Neural progenitor cell (in vitro differentiated cells): ENCODE results near the gene TMEM256. TPM values are rescaled to one million over a fixed set of nuclear protein-coding genes. Genes with fewer than 3 reads are reported as not detected.
"Not testable (repeated sequence)": the region's sequence is repeated elsewhere in the genome, so short reads cannot be mapped to it uniquely, and the experiment has no call there.

Experiments
- DNase-seq: peaks from one replicate; pipeline ENCODE4 v3.0.0-alpha.2; 2016; ENCODE audit warnings: low spot score
- H2AFZ ChIP-seq: fragments of 200-600 bp; sonication (generic); replicated peaks from 2 replicates; pipeline ENCODE4 v1.6.1; 2016; ENCODE audit warnings: antibody characterized with exemption
- H3F3A ChIP-seq: fragments of 200-600 bp; sonication (generic); 2 replicates; pipeline ENCODE4 v1.6.1; 2016; ENCODE audit warnings: antibody characterized with exemption, low read depth
- H3K27ac ChIP-seq: fragments of 200-600 bp; sonication (generic); 2 replicates; pipeline ENCODE4 v1.5.1; 2016; ENCODE audit warnings: mild to moderate bottlenecking
- H3K27me3 ChIP-seq: fragments of 200-600 bp; sonication (generic); 2 replicates; pipeline ENCODE4 v1.6.1; 2016; ENCODE audit warnings: mild to moderate bottlenecking, moderate library complexity
- H3K36me3 ChIP-seq: fragments of 200-600 bp; sonication (generic); 2 replicates; pipeline ENCODE4 v1.5.1; 2016
- H3K4me1 ChIP-seq: fragments of 200-600 bp; sonication (generic); 2 replicates; pipeline ENCODE4 v1.6.1; 2016; ENCODE audit warnings: mixed run types
- H3K4me2 ChIP-seq: fragments of 200-600 bp; sonication (generic); 2 replicates; pipeline ENCODE4 v1.6.1; 2016
- H3K4me3 ChIP-seq: fragments of 200-600 bp; sonication (generic); 2 replicates; pipeline ENCODE4 v1.5.1; 2016
- H3K79me2 ChIP-seq: fragments of 200-600 bp; sonication (generic); 2 replicates; pipeline ENCODE4 v1.6.1; 2016; ENCODE audit warnings: low read depth
- H3K9ac ChIP-seq: fragments of 200-600 bp; sonication (generic); 2 replicates; pipeline ENCODE4 v1.6.1; 2016
- H3K9me3 ChIP-seq: fragments of 200-600 bp; sonication (generic); 2 replicates; pipeline ENCODE4 v1.5.1; 2016; ENCODE audit warnings: low read depth
- H4K20me1 ChIP-seq: fragments of 200-600 bp; sonication (generic); 2 replicates; pipeline ENCODE4 v1.6.1; 2016; ENCODE audit warnings: low read depth
- H3K27ac Mint-ChIP-seq: 3 replicates; pipeline ENCODE4 v1.8.0; 2021; ENCODE audit warnings: mixed read lengths
- H3K27me3 Mint-ChIP-seq: 2 replicates; pipeline ENCODE4 v1.8.0; 2022; ENCODE audit warnings: low read depth, mild to moderate bottlenecking, inconsistent platforms, moderate library complexity, mixed read lengths; ENCODE audit not compliant: insufficient read depth
- H3K36me3 Mint-ChIP-seq: 3 replicates; pipeline ENCODE4 v1.8.0; 2021; ENCODE audit warnings: mixed read lengths
- H3K4me1 Mint-ChIP-seq: 3 replicates; pipeline ENCODE4 v1.8.0; 2021; ENCODE audit warnings: mixed read lengths
- H3K4me3 Mint-ChIP-seq: 3 replicates; pipeline ENCODE4 v1.8.0; 2021; ENCODE audit warnings: mild to moderate bottlenecking, moderate library complexity, mixed read lengths
- H3K9me3 Mint-ChIP-seq: 3 replicates; pipeline ENCODE4 v1.8.0; 2020; ENCODE audit warnings: mixed read lengths
- CTCF ChIP-seq: fragments of 200-600 bp; sonication (generic); IDR thresholded peaks from 2 replicates; pipeline ENCODE4 v1.5.1; 2017; ENCODE audit warnings: antibody characterized with exemption, mild to moderate bottlenecking
- EZH2 ChIP-seq: fragments of 200-600 bp; sonication (generic); IDR thresholded peaks from 2 replicates; pipeline ENCODE4 v1.6.1; 2017; ENCODE audit warnings: antibody characterized with exemption, mild to moderate bottlenecking, moderate library complexity
- EZH2phosphoT487 ChIP-seq: fragments of 200-600 bp; sonication (generic); IDR thresholded peaks from 2 replicates; pipeline ENCODE4 v1.6.1; 2017; ENCODE audit warnings: antibody characterized with exemption
- total RNA-seq: library from RNA; depleted of rRNA; stranded (reverse); fragments of >200 nt; gene quantifications from 2 replicates; pipeline ENCODE4 v1.2.3, GENCODE V29; 2015; ENCODE audit warnings: low replicate concordance

TMEM256 gene
- total RNA-seq, 1 donor from 2014 or later, result 72.0 TPM

DNA sequence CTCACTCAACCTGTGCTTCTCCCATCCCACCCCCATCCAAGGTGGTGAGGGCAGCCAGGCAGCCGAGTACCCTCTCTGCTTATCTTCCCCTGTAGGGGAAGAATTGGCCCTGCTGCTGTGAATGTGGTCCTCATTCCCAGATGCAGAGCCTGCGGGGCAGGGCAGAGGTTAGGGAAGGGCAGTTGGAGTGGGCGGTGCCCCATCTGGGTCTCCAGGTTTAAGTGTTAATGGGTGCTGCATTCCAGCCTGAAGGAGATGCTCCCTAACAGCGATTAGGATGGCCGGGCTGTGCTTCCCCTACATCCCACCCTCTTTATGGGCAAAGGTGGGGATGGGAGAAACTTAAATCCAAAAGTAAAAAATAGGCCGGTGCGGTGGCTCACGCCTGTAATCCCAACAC is 36.8 kb downstream of the TMEM256 start:
- Histone ChIP-seq H3F3A (no peaks in the 10 kb centered on the region), H3K79me2 (no peaks in the 10 kb centered on the region), H3K9ac (no peak overlapping the region), H3K4me2 (no peak overlapping the region), H4K20me1 (no peaks in the 10 kb centered on the region), H3K9me3 (no peaks in the 10 kb centered on the region), H3K4me1 (no peaks in the 10 kb centered on the region), H2AFZ (no peak overlapping the region), H3K27ac (no peak overlapping the region), H3K4me3 (no peak overlapping the region), H3K27me3 (peaks cover 7% of the 10 kb centered on the region), H3K36me3 (no peaks in the 10 kb centered on the region)
- H3K36me3 Mint-ChIP-seq, result no peaks in the 10 kb centered on the region
- H3K27me3 Mint-ChIP-seq, result peaks cover 6% of the 10 kb centered on the region
- H3K27ac Mint-ChIP-seq, result no peak overlapping the region
- no peaks in the 10 kb centered on the region for H3K9me3 Mint-ChIP-seq
- peaks cover 3% of the 10 kb centered on the region for H3K4me1 Mint-ChIP-seq
- no peak for DNase-seq
- no peak overlapping the region for H3K4me3 Mint-ChIP-seq
- no peak for TF ChIP-seq EZH2
- no peak for TF ChIP-seq CTCF
- TF ChIP-seq EZH2phosphoT487, result no peak

DNA sequence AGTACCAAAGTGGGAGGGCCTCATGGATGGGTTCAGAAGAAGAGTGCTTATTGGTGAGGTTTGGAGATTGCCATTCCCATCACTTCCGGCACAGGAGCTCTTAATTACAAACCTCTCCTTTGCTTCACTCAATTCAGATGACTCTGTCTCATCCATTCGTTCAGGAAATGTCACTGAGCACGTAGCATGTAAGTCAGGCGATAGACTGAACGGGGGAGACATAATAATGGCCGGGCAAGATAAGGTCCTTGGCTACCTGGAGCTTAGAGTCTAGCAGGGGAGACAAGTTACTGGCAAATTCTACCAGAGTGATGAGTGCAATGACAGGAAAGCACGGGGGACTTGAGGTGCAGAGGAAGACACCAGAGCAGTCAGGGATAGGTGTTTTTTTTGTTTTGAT is 37.9 kb downstream of the TMEM256 start:
- H3K36me3 Mint-ChIP-seq, H3K27me3 Mint-ChIP-seq: not testable (repeated sequence)

GRCh38 chr17:7363311-7363710 is 40.6 kb downstream of the TMEM256 start:
- Histone ChIP-seq H3K27ac (no peak overlapping the region), H3F3A (no peaks in the 10 kb centered on the region), H3K9me3 (no peaks in the 10 kb centered on the region), H3K27me3 (no peaks in the 10 kb centered on the region), H3K4me1 (no peaks in the 10 kb centered on the region), H4K20me1 (no peaks in the 10 kb centered on the region), H2AFZ (no peak overlapping the region), H3K4me2 (no peak overlapping the region), H3K9ac (no peak overlapping the region), H3K36me3 (no peaks in the 10 kb centered on the region), H3K79me2 (no peaks in the 10 kb centered on the region), H3K4me3 (no peak overlapping the region)
- Mint-ChIP-seq H3K9me3 (no peaks in the 10 kb centered on the region), H3K36me3 (no peaks in the 10 kb centered on the region), H3K27me3 (peaks cover 4% of the 10 kb centered on the region), H3K4me1 (peaks cover 3% of the 10 kb centered on the region), H3K27ac (no peak overlapping the region), H3K4me3 (no peak overlapping the region)
- TF ChIP-seq CTCF (no peak), EZH2 (no peak), EZH2phosphoT487 (no peak)
- DNase-seq, result no peak

More for the DNA sequence above, 37.9 kb downstream of the TMEM256 start:
- H3K9ac ChIP-seq, H3K79me2 ChIP-seq, H3K4me2 ChIP-seq, H3K9me3 ChIP-seq, H3K36me3 ChIP-seq, H3K9me3 Mint-ChIP-seq, H3K27me3 ChIP-seq, H3K4me1 ChIP-seq, H3F3A ChIP-seq, H3K4me3 Mint-ChIP-seq, H3K4me1 Mint-ChIP-seq, H3K4me3 ChIP-seq, H2AFZ ChIP-seq, H3K27ac Mint-ChIP-seq, H4K20me1 ChIP-seq, DNase-seq, H3K27ac ChIP-seq: not testable (repeated sequence)

DNA sequence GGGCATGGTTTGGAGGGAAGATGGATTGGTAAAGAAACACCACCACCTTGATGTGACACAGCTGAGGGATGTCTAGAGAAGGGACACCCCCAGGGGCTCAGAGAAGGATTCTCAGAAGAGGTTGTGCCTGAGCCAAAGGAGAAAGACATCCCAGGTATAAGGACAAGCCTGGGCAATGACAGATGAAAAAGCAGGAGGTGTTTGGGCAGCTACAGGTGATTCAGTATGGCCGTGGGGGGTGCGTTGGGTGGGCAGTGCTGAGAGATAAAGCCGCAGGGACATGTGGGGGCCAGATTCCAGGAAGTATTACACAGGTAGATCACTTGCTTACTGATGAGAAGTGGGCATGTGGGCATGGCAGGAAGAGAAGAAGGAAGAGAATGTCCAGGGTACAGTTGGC is 42.0 kb downstream of the TMEM256 start:
- H3K9me3 ChIP-seq, result no peaks in the 10 kb centered on the region
- no peaks in the 10 kb centered on the region for H3K36me3 ChIP-seq
- H3F3A ChIP-seq, result no peaks in the 10 kb centered on the region
- H3K36me3 Mint-ChIP-seq, result no peaks in the 10 kb centered on the region
- H3K4me3 Mint-ChIP-seq, result no peak overlapping the region
- H3K4me3 ChIP-seq, result no peak overlapping the region
- no peak overlapping the region for H2AFZ ChIP-seq
- no peak overlapping the region for H3K27ac ChIP-seq
- TF ChIP-seq EZH2, result no peak
- TF ChIP-seq EZH2phosphoT487, result no peak
- no peak for TF ChIP-seq CTCF
- no peaks in the 10 kb centered on the region for H3K79me2 ChIP-seq
- no peaks in the 10 kb centered on the region for H3K9me3 Mint-ChIP-seq
- no peaks in the 10 kb centered on the region for H4K20me1 ChIP-seq
- H3K4me2 ChIP-seq, result no peak overlapping the region
- no peak overlapping the region for H3K27ac Mint-ChIP-seq
- DNase-seq, result no peak
- H3K27me3 ChIP-seq, result no peaks in the 10 kb centered on the region
- H3K4me1 ChIP-seq, result no peaks in the 10 kb centered on the region
- no peaks in the 10 kb centered on the region for H3K4me1 Mint-ChIP-seq
- peaks cover 4% of the 10 kb centered on the region for H3K27me3 Mint-ChIP-seq
- no peak overlapping the region for H3K9ac ChIP-seq
